ENCODE data around the gene TWIST2.

TWIST2 gene

GRCh38 chr2:238921259-238921658 lies 73.4 kb downstream of the TWIST2 start:
- DNase-seq (ENCODE audit: low read depth), result no peak
- no peak overlapping the region for H3K4me3 ChIP-seq (ENCODE audit: low read length)
- no peak for TF ChIP-seq CTCF (IDR thresholded peaks at IDR 0.05; ENCODE audit: insufficient read depth, low read depth, low read length, missing control alignments)

DNA sequence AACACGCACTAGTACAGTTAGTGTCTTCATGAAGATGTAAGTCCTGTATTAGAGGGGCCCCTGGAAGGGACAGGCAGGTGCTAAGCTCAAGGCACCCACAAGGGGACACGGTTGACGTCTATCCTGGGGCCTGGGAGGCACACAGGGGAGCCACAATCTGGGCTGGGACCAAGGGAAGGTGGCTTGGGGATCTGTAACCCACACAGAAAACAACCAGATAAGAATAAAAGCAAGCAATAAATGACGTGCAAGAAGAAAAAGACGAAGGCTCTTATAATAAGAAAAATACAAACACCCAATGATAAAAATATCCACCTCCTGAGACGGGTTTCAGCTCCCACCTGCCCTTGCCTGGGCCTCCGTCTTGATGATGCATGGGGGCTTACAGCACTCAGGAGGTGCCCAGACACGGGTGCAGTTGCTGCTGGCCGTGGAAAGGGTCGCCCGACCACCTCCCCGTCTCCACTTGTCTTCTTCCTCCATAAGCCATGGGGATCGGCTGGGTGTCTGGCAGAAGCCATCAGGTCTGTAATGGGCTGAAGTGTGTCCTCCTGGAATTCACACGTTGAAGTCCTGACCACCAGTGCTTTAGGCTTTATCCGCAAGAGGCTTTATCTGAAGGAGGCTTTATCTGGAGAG lies 73.9 kb downstream of the TWIST2 start:
- no peak overlapping the region for H3K4me3 ChIP-seq (ENCODE audit: low read length)
- DNase-seq (ENCODE audit: low read depth), result no peak
- TF ChIP-seq CTCF (IDR thresholded peaks at IDR 0.05; ENCODE audit: insufficient read depth, low read depth, low read length, missing control alignments), result no peak

DNA sequence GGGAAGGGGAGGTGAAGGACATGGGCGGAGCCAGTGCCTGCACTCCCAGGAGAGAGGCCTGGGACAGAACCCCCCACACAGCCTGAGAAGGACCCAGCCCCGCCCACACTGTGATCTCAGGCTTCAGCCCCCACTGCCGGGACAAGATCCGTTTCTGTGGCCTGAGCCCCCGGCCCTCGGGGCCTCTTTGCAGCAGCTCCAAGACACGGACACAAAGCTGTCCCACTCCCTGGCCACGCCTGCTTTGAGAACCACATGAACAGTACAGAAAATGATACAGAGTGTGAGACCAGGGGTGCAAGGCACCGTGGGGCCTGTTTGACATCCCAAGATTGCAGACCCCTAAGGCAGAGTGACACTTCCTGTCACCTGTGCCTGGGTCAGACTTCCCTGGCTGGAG lies 74.5 kb downstream of the TWIST2 start:
- no peak for DNase-seq (ENCODE audit: low read depth)
- H3K4me3 ChIP-seq (ENCODE audit: low read length), result no peak overlapping the region
- TF ChIP-seq CTCF (IDR thresholded peaks at IDR 0.05; ENCODE audit: insufficient read depth, low read depth, low read length, missing control alignments), result no peak

GRCh38 chr2:238924032-238924431 lies 76.1 kb downstream of the TWIST2 start:
- no peak overlapping the region for H3K4me3 ChIP-seq (ENCODE audit: low read length)
- no peak for DNase-seq (ENCODE audit: low read depth)
- no peak for TF ChIP-seq CTCF (IDR thresholded peaks at IDR 0.05; ENCODE audit: insufficient read depth, low read depth, low read length, missing control alignments)

DNA sequence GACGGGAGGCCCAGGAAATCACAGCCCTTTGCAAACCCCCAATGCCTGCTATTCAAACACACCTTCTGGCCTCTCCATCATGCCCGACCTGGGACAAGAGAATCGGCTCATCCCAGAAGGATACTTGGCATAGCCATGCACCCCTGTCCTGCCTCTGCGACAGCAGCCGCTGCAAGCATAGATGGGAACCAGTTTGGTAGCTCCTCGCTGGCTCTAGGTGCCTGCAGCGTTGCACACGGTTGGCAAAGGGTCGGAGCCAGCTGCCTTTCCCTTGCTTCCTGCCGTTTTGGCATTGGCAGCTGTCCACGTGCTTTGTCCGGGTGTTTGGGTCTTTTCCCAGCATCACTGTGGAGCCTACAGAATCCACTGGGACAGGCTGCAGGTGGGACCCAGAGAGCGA lies 76.9 kb downstream of the TWIST2 start:
- H3K4me3 ChIP-seq (ENCODE audit: low read length), result no peak overlapping the region
- DNase-seq (ENCODE audit: low read depth), result no peak
- TF ChIP-seq CTCF (IDR thresholded peaks at IDR 0.05; ENCODE audit: insufficient read depth, low read depth, low read length, missing control alignments), result no peak

DNA sequence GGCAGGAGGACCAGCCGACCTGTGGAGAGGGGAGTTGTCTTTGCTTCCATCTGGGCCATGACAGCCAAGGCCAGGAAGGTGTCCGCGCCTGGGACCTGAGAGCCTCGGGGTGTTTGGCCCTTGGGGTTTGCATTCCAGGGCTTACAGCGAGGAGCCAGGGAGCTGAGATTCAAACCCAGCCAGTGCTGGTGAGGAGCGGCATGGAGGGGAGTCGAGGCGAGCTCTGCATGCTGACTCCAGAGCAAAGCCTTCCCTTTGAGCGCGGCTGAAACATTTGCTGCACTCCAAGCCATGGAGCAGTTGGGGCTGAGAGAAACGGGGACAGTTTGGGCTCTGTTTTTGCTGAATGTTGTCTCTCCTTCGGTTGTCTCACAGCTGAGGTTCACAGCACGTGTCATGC lies 77.4 kb downstream of the TWIST2 start:
- TF ChIP-seq CTCF (IDR thresholded peaks at IDR 0.05; ENCODE audit: insufficient read depth, low read depth, low read length, missing control alignments), result no peak
- H3K4me3 ChIP-seq (ENCODE audit: low read length), result no peak overlapping the region
- DNase-seq (ENCODE audit: low read depth), result no peak

- no peak for TF ChIP-seq CTCF (IDR thresholded peaks at IDR 0.05; ENCODE audit: insufficient read depth, low read depth, low read length, missing control alignments)
- no peak overlapping the region for H3K4me3 ChIP-seq (ENCODE audit: low read length)
- no peak for DNase-seq (ENCODE audit: low read depth)
Measured at GRCh38 chr2:238925816-238926521, 78.1 kb downstream of the TWIST2 start.

All from epithelial cell of esophagus (primary cell).